22Rv1 (cell line): Measurements from ENCODE around the gene SIL1.

Experiments
- CTCF ChIP-seq: fragments of 450-650 bp; IDR thresholded peaks from 2 replicates; pipeline ENCODE4 v1.5.1; 2017; ENCODE audit warnings: mild to moderate bottlenecking
- ZFX ChIP-seq: fragments of 450-650 bp; IDR thresholded peaks from 2 replicates; pipeline ENCODE4 v1.6.1; 2017; ENCODE audit warnings: antibody characterized with exemption, borderline replicate concordance

GRCh38 chr5:138952962-138953361, 245.2 kb downstream of the SIL1 start:
- no peak for TF ChIP-seq CTCF
- no peak for TF ChIP-seq ZFX
